Vagina (tissue), 2 donors: ENCODE data around the gene TOMT.

Experiments
- POLR2AphosphoS5 ChIP-seq, 2 donors: sonication (generic); formaldehyde crosslinking; IDR thresholded peaks; one replicate each; pipeline ENCODE4 v1.9.0; 2017; ENCODE audit warnings: antibody characterized with exemption in 2 of 2, mild to moderate bottlenecking in 2 of 2, low read depth in 1 of 2; ENCODE audit not compliant: insufficient read depth in 1 of 2
- TF ChIP-seq, protein P1 (sequence below), 3 experiments: fragments of 450-650 bp in 2 of 3; fragments of 200-600 bp in 1 of 3; sonication (generic) in 1 of 3; IDR thresholded peaks; one replicate each; pipeline ENCODE4 v1.5.1; 2017 to 2019; ENCODE audit warnings: antibody characterized with exemption in 3 of 3, mild to moderate bottlenecking in 2 of 3, moderate library complexity in 2 of 3

DNA sequence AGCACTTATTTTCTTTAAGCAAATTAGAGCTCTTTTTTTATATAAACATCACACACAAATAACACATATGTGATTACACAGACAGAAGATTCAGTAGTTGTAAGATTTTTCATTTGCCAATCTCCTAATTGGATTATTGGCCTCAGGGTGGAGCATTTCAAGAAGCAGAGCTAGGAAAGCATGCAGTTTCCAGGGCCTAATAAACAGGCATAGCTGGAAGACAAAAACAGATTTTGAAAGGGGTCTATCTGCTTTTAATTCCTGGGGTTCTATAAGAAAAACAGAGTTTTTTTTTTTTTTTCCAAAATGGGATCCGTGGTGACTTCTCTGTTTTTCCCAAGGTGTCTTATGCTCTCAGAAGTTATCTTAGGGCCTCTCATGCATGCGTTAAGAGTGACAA, 22.2 kb downstream of the TOMT start:
- TF ChIP-seq, protein P1, sequence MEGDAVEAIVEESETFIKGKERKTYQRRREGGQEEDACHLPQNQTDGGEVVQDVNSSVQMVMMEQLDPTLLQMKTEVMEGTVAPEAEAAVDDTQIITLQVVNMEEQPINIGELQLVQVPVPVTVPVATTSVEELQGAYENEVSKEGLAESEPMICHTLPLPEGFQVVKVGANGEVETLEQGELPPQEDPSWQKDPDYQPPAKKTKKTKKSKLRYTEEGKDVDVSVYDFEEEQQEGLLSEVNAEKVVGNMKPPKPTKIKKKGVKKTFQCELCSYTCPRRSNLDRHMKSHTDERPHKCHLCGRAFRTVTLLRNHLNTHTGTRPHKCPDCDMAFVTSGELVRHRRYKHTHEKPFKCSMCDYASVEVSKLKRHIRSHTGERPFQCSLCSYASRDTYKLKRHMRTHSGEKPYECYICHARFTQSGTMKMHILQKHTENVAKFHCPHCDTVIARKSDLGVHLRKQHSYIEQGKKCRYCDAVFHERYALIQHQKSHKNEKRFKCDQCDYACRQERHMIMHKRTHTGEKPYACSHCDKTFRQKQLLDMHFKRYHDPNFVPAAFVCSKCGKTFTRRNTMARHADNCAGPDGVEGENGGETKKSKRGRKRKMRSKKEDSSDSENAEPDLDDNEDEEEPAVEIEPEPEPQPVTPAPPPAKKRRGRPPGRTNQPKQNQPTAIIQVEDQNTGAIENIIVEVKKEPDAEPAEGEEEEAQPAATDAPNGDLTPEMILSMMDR (IDR thresholded peaks at IDR 0.05), result no peak
- no peak for TF ChIP-seq POLR2AphosphoS5 (IDR thresholded peaks at IDR 0.05; ENCODE audit: insufficient read depth in 1 of 2, low read depth in 1 of 2)
